GM04503 (cell line): Measurements from ENCODE around the gene DOCK10.
"Not testable (repeated sequence)": the region's sequence is repeated elsewhere in the genome, so short reads cannot be mapped to it uniquely, and the experiment has no call there.

Experiments
- DNase-seq: peaks from one replicate; pipeline ENCODE4 v3.0.0-alpha.2; 2012; ENCODE audit warnings: low read depth

The DOCK10 gene

DNA sequence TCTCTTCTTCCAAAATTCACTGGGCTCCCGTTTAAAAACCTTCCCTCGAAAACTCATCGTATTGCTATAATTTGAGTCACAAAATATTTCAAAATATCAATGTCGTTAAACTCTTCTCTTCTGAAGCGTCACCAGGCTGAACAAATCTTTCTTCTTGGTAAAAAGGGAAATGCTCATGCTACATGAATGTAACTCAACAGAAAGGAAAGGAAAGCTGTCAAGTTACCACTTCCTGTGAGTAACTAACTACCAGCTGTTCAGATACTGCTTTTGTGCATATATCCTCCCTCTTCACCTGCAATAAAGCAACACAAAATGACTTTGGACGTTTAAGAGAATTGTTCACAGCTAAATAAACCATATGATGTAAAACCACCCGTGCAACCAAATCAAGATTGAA, 95.4 kb downstream of the DOCK10 start:
- DNase-seq, result peak; percentile 37

DNA sequence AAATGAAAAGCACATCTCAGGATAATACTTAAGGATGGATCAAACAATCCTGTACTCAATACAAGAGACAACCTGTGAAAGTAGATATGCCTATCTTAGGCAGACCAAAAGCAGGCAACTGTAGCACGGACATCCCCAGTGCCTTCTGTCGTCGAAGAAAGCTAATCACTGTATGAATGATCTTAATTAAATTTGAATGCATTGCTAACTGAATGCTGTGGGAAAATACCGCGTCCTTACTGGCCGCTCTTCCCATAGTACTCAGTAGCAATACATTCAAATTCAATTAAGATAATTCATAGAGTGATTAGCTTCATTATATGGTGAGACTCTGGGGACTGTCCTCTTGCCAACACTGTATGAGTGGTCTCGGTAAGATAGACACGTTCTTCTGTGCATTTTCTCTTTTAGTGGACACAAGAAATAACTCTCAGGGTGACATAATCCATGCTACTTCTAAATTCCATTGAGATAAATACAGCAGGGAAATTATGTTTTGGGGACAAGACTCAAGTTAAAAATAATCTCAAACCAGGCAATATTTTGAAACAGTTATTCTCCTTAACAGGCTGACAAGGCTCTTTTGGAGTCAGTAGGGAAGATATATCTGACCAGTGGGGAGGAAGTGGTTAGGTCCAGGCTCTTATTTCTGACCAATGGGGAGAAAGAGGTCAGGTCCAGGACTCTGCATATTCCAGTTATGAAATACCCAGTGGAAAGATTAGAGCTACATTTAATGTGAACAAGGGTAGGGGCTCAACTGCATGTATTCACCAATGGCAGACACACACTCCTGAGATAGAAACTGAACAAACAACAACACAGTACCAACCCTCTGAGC, 97.3 kb downstream of the DOCK10 start:
- no peak for DNase-seq

DNA sequence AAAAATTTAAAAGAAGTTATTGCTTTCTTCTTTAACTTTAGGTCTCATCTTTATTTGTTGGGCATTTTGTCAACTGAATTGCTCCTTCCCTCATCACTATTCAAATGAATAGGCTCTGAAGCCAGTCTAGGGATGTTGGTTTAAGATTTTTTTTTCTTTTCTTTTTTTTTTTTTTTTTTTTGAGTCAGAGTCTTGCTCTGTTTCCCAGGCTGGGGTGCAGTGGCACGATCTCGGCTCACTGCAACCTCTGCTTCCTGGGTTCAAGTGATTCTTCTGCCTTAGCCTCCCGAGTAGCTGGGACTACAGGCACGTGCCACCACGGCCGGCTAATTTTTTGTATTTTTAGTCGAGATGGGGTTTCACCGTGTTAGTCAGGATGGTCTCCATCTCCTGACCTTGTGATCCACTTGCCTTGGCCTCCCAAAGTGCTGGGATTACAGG, 98.6 kb downstream of the DOCK10 start:
- DNase-seq, result not testable (repeated sequence)

DNA sequence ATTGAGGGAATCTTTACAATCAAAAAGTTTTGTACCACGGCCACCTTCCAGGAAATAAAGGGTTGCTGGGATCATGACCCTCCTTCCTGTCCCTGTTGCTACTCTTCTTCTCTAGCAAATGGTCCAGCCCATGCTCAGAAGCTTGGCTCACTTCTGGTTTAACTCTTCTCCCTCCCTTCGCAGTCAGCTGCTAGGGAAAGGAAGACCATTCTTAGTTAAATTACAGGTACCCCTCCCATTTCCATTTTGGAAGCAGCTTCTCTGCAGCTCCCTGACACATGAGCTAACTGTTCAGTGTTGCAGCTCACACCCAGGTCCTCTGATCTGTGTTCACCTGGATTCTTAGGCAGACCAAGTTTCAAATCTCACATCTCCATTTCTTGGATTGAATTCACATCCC, 100.3 kb downstream of the DOCK10 start:
- no peak for DNase-seq

DNA sequence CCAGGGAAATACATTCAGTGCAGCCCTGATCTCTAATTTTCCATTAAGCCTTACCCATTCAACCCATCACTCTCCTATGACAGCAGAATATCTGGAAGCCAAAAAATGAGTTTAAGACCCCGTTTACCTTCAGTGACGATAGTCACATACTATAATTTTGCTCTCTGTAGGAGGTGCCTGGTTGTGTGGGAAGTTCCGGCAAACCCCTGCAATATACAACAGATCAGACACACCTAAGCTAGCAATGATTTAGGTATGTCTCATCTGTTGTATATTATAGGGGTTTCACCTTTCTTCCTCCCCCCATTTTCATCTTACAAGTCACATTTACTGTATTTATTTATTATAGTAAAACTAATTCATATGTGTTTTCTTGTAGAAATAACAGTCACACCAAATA, 101.7 kb downstream of the DOCK10 start:
- DNase-seq, result no peak

DNA sequence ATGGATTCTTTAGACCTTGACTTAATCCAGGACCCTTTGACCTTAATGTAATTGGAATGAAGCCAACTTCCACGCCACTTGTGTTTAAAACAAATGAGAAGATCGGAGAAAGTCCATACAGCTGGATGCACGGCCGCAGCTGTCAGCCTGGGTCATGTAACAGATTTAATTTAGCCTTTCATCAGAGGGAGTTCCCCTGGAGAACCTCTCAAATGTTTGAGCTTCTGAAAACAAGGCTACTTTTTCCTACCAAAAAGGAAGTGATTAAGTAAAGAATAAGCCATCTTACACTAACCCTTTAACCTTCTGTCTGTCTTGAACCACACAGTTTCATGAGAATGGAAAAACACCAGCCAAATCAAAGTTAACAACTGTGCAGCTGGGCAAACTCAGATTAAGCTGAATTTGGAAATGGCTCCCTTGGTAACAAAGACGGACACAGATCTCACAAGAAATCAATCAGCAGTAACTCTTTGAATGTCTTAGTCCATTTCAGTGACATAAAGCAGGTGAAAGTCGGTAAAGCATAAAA, 103.6 kb downstream of the DOCK10 start:
- DNase-seq, result no peak

DNA sequence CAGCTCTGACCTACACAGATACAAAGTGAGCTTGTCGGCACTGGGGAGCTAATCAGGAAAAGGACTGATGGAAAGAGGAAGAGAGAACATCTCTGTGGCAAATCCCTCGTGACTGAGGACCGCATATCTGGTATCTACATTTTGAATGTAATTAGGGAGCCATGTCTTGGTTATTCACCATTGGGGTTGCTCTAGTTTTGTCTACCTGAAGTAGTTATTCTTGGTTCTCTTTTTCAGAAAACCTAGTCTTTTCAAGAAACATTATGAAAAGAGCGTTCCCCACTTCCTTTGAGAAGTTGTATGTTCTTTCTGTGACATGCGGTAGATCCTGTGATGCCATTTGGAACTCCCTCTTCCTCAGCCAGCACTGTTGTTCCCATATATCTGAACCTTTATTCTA, 104.4 kb downstream of the DOCK10 start:
- no peak for DNase-seq

DNA sequence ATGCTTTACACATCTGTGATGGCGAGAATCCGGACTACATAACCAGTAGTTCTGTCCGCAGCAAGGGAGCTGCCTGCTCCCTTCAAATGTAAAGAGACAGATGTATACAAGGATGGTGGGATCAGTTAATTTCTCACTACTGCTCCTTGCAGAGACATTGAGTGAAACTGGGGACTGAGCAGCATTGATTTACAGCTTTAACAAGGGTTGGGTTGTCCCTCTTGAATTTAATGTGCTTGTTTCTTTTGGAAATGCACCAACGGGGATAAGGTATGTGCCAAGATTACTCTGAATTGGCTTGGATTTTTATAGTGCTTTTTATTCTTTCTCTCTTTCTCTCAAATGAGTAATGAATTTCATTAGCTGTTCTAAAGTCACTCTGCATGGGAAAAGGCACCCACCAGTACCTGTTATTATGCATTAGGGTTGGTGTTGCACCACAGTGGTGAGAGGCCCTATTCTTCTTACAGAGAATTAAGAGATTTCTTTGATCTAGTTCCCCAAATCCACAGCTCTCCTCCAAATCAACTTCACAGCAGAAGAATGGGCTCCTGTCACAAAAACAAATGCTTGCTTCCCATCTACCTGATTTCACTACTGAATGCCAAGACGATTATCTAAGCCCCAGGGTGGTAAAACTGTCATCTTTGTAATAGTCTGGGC, 107.6 kb downstream of the DOCK10 start:
- DNase-seq, result no peak

DNA sequence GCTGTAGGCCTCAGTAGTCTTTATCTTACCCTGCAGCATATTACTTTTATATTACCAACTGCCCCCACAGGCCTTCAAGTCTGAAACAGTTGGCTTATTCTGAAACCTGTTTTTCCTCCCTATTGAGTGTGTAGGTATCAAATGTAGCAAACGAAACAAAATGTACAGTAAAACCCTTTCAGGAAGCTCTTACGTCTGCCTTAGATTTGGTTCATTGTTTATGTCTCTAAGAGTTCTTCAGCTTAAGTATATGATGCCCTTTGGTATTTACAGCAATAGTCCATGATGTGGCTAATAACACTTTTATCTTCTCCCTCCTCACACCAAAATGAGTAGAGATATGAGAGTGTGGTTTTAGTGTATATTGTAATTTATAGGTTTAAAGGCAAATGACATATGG, 108.8 kb downstream of the DOCK10 start:
- no peak for DNase-seq

DNA sequence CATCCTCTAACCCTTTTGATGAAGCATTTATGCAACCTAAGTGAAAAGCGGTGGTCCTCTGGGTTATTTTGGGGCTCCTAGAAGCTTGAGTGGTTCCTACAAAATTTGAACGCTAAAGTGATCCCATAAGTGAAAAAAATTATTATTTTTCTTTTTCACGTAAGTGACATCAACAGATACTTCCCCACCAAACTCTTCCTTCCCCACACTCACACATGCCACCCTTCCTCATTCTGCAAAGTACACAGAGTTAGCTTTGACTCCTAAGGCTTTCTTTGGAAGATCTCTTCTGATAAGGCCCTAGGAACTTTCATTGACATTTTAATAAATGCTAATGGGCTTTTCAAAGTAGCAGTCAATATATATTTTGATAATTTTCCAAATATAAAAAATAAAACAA, 109.7 kb downstream of the DOCK10 start:
- DNase-seq, result no peak

DNA sequence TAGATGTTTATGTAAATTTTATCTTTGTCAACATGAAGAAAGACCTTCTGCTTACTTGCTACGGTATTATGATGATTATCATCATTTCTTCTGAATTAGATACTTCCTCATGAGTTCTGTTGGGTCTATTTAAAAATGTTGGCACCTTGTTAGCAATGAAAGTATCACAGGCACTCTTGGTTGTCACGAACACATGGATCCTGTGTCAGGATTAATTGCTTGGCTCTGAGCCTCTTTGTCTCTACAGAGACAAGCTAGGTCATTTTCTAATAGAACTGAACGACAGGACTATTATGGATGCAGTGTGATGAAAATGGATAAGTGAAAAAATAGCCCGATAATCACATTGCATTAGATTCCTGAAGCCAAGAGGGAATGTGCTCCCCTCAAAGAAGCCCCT, 110.3 kb downstream of the DOCK10 start:
- DNase-seq, result no peak

DNA sequence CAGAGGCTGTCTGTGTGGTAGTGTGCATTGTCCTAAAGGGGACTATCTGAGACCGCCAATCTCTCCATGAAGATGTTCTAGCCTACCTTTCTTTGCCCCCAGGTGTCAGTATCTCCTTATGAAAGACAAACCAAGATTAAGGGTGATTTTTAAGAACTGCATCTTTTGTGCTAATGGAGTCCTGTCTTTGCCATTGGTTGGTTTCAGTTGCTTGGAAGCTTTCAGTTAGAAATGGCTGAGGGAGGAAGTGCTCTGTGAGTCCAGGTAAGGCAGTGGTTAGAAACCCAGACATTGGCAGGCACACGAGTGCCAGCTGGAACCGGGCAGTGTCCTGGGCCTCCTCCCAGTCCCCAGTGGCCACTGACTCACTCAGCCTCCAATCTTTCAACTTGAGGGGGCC, 111.3 kb downstream of the DOCK10 start:
- DNase-seq, result no peak

DNA sequence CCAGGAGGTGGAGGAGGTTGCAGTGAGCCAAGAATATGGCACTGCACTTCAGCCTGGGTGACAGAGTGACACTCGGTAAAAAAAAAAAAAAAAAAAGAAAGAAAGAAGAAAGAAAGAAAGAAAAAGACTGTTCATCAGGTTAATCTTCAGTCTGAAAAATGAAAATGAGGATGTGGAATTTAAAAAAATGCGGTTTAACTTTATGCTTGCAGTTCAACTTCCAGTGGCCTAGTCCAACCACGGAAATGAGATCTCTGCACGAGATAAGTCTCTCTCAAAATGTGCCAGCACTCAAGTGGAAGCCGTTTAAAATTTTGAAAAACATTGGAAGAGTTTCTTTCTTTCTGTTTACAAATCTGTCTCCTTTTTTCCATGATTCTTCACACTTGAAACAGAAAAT, 112.1 kb downstream of the DOCK10 start:
- no peak for DNase-seq

DNA sequence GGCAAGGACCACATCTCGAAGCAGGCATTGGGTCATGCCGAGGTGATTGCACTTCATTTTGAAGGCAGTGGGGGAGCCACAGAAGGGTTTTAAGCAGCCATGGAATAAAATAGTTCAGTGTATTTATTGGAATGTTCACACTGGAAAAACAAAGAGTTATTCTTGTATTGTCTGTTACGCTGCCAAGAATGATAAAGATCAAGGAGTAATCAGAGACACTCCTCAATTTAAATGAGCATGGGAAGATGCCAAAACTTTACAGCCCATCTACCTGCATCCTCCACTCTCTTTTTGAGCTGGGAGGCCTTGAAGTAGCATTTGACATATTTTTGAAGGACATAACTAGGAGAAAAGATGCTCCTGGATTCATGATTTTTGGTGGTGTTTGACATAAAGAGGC, 112.8 kb downstream of the DOCK10 start:
- no peak for DNase-seq

DNA sequence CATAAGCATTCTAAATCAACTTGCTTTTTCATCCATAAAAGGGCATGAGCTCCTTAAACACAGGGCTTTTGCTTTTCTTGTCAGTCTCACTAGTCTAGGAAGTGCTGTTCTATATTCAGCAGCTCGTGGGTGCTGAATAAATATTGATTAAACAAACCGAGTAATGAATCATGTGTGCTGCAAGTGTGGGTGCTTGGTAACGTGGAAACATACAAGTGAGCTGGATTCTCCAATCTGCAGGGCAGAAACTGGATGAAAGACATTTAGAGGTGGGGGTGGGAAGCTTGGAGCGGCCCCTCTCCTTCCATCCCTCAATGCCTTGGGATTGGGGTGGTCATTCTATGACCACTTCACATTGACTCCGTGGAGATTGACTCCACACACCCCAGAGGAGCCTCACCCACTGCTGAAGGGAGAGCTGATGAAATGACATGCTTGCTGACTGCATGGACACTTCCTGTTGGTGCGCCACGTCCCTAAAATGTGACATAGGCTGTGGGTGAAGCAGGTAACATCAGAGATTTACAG, 114.6 kb downstream of the DOCK10 start:
- no peak for DNase-seq

DNA sequence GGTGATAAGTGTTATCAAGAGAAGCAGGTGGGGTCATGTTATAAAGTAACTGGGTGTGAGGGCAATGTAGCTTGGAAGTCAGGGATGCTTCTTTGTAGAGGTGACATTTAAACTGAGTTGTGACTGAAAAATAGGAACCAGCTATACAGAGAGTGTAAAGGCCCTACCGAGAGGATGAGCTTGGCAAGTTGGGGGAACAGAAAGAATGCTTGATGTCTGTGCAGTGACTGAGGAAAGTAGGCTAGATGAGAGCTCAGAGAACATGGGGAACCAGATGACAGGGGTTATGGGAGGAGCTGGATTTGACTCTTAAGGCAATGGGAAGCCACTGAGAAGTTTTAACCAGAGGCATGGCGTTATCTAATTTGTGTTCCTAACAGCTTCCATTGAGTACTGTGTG, 115.3 kb downstream of the DOCK10 start:
- no peak for DNase-seq

DNA sequence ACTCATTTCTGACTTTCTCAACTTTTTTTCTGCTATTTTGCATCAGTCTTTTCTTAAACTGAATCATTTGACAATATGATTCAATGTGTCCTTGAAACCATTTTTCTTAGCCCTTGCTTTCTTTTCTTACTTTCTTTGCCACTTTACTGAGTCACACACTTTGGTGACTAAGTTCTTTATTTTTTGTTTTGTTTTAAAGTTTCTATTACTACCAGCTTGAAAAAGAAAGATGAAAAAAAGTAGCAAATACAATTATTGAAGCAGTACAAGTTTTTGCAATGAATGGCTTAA, 116.5 kb downstream of the DOCK10 start:
- no peak for DNase-seq

DNA sequence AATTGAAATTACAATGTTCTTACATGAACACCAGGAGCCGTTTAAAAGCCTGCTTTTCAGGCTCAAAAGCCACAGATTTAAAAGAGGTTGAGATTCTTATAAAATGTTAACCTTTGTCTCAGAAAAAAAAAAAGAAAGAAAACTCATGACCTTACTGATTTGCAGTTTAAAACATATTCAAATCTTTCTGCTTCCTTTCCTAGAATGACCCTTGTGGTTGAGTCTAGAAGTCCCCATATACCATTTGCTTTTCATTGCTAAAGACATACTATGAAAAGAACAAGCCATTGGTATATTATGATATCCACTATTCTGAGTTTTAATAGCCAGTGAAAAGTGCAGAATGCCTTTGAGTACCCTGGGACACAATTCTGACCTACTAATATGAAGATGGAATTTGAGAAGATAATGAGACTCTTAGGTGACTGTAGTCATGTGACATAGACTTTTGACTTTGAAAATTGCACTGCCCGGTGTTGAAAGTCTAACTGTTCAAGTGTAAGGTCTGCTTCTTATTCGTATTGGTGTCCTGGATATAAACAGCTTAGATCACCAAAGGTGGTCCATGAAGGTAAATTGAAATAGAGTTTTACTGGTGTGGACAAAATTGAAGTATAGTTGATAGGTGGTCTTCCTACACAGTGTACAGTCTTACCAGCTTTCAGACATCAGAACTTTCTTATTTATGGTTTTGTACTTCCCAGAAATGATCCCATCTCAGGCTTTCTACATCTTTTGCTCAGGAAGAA, 117.0 kb downstream of the DOCK10 start:
- DNase-seq, result no peak

DNA sequence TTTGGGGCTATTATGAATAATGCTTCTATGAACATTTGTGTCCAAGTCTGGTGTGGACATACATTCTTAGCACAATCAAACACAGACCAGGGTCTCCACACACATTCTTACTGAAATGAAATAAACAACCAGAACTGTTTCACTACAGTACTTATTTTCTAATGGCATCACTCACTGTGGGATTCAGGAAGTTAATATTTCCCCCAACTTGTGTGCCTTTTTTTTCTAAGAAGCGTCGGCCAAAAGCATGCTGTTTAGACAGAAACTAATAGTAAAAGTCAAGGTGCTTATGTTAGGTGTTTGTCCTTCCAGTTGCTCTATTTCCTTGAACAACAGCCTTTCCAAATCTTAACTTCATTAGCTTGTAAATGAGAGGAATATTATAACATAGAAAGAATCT, 117.6 kb downstream of the DOCK10 start:
- DNase-seq, result no peak

DNA sequence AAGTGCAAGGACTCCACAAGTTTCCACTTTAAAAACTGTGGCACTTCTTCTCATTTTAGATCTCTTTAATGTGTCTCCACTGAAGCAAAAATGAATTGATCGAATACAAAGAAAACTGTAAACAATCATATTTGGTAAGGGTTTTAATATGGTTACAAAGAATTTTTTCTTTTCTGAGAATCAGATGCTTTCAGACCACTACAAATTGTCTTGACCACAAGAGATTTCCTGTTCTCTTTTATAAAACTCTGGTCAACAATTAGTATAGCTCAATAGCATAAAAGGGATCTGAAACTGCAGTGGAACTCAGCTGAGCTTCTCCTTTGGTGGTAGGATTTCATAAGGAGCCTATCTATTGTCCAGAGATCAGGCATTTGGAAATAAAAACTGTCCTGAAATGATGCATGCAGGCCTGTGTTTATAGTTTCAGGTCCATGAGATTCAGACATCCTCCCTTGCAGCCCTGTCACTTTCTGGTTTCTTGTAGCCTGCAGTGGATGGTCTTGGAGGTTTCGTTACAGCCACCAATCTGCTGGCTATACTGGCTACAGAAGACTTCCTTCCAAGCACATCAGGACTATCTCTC, 120.0 kb downstream of the DOCK10 start:
- no peak for DNase-seq

DNA sequence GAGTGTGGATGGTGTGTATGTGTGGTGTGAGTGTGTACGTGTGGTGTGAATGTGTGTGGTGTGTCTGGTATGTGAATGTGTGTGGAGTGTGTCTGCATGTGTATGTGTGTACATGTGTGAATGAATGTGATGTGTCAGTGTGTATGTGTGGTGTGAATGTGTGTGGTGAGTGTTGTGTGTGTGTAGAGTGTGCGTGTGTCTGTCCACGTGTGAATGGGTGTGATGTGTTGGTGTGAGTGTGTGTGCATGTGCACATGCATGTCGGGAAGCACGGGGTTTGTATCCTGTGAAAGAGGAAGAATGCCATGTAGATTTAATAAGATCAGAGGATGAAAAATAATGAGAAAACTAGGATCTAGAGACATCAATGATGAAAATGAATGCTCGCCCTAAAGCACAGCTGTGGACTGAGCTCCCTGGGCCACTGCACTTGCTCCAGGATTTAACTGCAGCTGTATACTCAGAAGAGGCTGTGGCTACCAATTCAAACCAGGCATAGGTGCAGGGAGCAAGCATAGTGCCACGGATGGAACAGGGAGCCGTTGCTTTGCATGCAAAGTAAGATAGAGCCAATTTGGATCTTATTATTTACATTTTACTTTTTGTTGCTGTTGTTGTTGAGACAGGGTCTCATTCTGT, 122.7 kb downstream of the DOCK10 start:
- DNase-seq, result no peak
